HG03196 (cell line): ENCODE data around the gene PLCH1.

Experiments
- ATAC-seq: cut with Tn5 transposase; IDR thresholded peaks from one replicate; pipeline ENCODE4 v1.9.1; 2021; ENCODE audit not compliant: unreplicated experiment

The PLCH1 gene

DNA sequence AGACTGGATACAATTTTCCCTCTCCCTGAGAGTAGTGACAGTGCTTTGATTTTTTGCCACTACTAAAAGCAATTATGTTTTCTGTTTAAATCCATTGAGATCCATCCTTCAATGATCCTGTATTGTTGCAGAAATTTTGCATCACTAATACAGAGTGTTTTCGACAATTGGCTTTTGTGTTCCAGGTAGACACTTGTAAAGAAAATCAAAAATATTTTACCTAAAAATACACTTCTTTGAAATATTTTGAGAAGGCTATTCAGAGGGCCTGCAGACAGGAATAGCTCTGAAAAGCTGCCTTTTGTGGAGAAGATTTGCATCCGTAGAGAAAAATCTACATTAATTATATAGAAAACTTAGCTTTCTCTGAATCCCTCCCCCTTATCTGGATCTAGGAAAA is 384.6 kb downstream of the PLCH1 start:
- ATAC-seq = no peak

DNA sequence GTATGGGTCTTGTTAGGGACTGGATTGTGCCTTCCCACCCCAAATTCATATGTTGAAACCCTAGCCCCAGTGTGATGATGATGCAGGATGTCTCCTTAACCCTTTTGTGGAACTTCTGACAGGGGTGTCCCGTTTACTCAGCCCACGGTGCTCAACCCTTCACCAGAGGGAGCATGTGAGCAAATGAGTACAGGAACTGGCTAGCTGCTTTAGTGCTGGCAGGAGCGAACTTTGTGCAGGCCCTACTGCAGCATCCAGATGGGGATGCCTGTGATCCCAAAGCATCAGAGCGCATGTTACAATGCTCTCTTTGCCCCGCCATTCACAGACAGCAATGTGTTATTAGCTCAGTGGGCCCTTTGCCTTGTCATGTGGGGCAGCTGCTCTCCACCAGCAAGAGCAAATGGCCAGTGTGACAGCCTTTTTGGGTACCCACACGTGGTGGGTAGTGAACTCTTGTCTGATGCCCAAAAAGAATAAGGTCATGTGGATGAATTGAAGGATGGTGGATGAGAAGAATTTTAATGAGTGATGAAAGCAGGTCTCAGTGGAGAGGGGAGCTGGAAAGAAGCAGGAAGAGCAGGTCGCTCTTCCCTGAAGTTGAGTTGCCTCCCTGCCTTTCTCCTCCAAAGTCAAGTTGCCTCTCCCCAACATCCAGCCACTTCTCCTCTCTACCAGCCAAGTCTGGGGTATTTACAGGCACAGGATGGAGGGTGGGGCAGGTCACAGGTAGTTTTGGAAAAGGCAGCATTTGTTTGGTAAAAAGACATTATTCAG is 388.1 kb downstream of the PLCH1 start:
- ATAC-seq = no peak

DNA sequence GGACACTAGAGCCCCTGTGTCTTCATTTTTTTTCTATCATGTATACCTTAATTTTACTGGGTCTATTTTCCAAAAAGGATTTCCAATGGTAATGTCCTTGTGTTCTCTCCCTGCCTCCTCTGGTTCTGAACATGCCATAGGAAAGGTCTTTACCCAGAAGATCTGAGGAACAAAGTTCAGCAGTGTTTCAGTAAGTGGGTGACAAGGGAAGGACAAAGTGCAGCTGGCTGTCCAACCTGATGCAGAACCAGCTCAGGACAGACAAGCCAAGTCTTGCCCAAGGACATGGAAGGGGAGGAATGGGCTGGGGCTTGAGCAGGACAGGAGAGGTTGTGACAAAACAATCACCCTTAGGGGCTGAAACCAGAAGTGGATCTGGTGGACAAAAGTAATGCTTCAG is 390.2 kb downstream of the PLCH1 start:
- ATAC-seq = no peak

DNA sequence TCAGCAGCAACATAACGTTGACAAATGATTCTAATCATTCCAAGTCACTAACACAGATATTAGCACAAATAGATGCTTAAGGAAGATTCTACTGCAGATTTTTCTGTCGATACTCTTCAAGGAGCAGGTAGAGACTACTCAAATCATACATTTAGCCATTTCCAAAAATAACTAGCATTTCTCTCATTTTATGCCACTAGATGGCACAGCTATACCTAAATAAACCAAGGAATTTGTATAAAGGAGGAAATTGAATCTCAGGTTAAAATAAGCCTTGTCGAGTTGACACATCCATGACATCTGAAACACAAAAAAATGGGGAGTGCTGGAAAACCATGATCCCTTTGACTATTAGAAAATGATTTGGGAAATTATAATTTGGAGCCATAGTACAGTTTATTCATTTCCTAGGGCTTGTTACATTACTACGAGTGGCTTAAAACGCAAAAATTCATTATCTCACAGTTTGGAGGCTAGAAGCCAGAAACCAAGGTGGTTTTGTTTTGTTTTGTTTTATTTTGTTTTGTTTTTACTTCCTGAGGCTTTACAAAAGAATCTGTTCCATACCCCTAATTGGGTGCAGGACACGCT is 391.9 kb downstream of the PLCH1 start:
- ATAC-seq = no peak

DNA sequence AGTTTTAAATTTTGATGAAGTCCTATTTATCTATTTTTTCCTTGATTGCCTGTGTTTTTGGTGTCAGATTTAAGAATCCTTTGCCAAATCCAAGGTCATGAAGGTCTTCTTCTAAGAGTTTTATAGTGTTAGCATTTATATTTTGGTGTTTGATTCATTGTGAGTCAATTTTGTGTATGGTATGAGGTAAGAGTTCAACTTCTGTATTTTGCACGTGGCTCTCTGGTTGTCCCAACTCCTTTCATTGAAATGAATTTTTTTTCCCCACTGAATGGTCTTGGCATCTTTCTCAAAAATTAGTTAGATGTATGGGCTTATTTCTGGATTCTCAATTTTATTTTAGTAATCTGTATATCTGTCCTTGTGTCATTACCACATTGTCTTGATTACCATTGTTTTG is 394.3 kb downstream of the PLCH1 start:
- no peak for ATAC-seq

DNA sequence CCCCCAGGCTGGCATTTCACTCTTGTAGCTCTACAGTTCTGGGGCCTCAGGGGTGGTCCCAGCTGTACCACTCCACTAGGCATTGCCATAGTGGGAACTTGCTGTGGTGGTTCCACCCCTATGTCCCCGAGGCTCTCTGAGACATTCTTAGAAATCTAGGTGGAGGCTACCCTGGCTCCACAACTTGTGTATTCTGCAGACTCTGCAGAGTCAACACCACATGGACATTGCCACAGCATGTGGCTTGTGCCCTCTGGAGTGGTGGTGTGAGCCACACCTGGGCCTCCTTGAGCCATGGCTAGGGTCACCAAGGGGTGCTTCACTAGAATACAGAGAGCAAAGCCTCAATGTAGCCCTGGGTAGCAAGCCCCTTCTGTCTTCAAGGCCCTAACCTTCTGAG is 397.0 kb downstream of the PLCH1 start:
- ATAC-seq = no peak

DNA sequence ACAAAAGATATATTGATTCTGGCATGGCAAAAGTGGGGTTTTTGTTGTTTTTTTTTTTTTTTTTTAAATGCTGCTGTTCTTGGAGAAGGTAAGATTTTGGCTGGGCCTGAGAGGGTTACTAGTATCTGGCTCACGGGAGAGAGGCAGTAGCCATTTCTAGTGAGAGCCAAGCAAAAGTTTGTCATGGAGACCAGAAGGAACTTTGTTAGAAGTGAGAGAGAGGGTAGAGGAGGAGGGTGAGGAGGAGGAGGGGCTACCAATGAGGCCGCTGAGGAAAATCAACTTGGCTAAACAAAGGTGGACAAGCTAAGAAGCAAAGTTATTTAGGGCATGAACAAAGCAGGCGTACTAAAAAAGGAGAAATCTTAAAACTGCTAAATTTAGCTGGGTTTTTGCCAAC is 402.5 kb downstream of the PLCH1 start:
- no peak for ATAC-seq

DNA sequence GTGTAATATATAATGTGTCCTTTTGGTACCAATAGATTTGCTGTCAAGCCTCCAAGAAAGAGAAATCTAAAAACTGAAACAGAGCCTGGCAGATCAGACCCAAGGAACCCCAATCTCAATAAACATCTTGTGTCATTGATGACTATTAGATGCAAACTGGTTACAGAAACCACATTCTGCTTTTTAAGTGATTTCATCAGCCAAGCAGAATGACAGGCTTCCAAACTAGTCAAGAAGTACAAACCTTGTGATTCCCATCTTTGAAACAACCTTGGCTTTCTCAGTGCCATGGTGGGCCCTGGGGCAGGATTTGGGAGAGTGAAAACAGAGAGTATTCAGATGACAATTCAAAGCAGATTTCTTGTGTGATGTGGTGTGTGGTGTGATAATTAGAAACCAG is 405.8 kb downstream of the PLCH1 start:
- no peak for ATAC-seq

DNA sequence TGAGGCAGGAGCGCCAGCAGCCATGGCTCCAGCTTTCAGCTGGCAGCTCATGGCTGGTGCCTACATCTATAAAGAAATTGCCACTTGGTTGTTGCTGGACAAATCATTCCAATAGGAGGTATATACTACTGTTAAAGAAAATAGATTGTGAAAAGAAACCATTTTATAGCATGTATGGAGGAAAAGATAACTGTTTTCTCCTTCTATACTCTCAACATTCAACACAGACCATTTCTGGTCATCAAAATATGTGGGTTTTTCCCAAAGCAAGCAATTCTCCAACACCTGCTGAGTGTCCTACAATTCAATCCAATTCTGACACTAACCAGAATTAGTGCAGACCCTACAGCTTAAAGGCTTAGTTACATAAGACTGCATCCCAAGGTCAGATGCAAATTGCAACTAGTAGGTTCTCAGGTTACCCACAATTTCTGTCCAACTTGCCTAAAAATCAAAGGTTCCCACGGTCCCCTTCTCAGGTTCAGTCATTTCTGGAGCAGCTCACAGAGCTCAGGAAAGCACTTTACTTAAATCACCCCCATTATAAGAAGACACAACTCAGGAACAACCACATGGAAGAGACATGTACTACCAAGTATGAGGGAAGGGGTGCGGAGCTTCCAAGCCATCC is 409.0 kb downstream of the PLCH1 start:
- no peak for ATAC-seq

DNA sequence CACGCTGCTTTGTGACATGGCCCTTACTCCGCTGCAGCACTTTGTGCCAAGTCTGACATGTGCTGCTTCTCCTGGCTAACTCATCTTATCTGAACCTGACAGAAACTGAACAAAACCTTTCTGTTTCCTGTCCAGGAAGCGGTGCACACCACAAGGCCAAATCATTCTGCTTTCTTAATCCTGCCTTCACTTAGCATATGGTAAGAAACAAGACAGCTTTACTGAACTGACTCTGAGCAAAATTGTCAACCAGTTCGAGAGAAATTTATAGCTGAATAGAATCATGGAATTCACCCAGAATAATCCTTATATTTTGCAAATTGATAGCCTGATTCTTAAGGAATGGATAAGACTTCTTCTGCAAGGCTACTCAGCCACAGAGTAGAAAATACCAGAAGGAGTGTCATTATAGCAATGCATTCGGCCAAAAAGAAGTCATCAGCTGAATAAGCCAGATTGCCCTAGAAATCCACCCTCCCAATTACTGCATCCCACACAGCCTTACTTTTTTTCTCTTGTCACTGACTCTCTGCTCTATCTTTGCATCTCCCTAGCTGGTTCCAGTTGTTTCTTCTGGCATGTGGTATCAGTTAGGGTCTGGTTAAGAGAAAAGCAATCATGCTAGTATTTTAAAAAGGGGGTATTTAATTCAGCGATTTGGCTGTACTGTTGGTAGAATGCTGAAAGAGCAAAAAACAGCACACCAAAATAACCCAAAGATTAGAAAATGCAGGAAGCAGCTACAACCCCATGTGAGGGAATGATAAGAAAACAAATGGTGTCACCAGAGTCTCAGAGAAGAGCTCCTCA is 409.8 kb downstream of the PLCH1 start:
- ATAC-seq = peak; percentile 97

DNA sequence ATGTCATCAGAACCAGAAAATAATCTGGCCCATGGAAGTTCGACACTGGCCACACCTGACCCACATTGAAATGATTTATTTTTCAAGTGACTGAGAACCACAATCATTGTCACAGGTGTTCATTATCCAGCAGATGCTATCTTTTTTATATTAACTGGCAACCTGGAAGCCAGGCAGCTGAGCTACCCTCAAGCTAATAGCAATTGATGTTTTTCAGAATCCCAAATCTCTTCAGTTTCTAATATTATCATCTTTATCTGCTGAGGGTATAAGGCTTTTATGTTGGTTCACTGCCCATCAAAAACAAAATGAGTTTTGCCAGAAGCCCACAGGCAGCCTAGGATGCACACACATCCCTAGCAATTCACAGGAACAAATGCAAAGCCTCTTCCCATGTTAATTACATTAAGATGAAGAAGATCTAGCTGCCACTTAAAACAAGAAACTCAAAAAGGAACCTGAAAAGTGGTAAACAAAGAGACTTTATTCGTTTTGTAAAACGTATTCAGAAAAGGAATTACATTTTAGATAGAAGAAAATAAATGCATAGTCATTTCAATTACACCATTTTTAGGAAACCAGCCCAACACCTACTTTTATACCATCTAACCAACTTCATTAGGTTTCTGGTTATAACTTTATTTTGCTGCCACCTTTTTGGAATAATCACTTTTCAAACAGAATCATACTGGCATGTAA is 410.5 kb downstream of the PLCH1 start:
- no peak for ATAC-seq

DNA sequence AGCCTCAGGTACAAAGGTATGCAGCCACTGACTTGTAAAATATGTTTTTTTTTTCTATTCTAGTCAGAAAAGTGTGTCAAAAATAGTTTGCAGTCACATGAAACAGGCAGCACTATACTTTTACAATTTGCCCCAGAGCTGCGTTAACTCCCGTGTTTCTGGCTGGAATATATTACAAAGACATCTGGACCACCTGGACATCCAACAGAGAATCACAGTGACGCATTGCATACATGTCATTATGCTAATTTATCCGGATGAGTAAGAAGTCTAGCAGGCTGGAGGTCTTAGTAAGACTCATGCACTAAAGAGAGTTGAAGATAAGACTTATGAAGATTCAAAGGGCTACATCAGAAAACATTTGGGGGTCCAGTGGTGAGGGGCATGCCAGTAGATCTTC is 412.2 kb downstream of the PLCH1 start:
- ATAC-seq = no peak

DNA sequence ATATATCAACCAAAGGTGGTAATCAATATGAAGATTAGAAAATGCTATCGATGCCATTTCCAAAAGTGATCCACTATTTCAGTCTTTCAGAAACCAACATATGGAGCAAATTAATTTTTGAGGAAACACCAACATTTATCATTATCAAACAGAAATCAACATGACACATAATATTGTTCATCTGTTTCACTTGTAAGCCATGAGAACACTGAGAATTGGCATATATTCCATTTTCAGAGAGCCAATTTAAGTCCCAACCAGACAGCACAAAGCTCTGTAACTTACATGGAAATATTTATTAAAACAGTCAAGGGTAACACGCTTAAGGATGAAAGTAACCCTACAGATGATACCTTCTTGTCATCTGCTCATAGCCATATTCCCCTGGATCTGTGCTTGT is 413.8 kb downstream of the PLCH1 start:
- no peak for ATAC-seq

DNA sequence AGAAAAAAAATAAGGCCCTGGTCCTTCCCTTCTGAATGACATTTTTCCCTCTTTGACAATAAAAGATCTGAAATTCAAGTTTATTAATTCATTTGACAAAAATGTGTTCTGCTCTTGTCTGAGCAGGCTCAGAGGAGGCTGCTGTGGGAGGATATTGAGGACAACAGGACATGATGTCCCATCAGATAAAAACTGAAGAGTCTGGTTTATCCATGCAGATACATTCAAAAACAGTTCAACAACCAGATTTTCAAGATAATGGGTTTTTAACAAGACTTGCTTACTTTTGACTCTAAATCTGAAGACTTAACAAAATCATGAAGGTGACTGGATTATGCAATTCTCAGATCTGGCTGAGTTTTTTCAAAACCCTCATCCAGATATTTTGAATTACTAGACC is 414.5 kb downstream of the PLCH1 start:
- ATAC-seq = no peak

DNA sequence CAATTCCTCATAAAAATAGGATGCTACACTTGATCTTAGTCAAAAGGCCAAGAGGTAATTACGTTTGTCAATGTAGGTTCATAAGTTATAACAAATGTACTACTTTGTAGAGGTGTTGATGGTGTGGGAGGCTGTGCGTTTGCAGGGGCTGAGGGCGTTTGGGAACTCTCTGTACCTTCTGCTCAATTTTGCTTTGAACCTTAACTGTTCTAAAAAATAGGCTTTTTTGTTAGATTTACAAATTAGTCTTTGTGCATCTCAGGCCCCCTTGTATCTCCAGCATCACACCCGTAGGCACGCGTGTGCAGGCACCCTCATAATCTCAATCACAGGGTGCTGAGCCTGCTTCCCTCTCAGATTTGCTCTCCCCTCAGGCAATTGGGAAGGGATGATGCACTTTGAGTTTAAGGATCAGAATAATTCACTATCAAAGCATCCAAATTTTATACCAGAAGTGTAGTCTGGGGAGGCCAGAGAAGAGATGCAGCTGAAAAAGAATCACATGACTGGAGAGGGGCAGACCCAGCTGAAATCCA is 415.3 kb downstream of the PLCH1 start:
- no peak for ATAC-seq

DNA sequence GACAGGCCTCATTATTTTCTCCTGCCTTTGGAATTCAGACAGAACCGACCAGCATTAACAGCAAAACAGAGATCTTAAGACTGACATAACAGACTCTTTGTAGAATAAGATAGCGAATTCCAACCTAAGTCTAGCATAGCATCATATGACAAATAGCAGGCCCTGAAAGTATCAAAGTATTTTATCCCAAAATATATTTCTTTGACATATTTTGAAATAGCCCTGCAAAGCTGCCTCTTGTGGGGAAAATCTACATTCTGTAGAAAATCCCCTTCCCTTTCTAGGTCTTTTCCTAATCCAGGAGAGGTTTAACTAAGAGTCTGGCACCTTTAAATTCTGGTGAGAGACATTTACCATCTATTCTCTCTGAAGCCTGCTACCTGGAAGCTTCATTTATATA is 417.0 kb downstream of the PLCH1 start:
- no peak for ATAC-seq

DNA sequence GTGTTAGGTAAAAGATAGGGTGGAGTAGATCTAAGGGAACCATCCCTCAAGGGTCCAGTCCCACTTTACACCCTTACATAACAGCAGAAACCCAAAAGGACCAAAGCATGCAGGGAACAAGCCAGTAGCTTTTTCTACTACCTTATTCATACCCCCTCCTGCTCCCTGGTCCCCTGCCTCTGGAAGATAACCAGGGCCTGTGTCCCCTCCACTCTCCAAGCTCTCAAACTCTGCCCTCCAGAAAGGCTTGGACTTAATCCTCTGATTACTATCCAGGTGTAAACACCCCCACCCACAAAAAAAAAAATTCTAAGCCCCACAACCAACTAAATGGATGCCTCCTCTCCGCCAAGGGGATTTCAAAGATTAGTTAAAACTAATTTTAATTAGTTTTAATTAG is 417.4 kb downstream of the PLCH1 start:
- no peak for ATAC-seq

DNA sequence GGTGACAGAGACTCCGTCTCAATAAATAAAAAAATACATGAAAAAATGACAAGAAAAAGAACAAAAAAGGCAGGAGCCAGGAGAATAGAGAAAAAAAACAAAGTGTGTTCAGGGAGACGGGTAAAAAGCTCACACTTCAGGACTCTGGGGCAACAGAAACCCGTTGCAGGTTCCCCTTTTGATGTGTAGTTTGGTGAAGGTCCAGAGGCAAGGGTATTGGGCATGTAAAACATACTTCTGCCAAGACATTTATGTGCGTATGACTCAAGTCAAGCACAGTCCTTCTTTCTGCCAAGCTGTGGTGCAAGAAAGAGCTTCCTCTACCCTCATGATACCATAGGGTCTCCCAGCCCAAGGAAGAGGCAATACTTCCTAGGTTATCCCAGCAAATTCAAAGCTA is 418.0 kb downstream of the PLCH1 start:
- ATAC-seq = no peak

DNA sequence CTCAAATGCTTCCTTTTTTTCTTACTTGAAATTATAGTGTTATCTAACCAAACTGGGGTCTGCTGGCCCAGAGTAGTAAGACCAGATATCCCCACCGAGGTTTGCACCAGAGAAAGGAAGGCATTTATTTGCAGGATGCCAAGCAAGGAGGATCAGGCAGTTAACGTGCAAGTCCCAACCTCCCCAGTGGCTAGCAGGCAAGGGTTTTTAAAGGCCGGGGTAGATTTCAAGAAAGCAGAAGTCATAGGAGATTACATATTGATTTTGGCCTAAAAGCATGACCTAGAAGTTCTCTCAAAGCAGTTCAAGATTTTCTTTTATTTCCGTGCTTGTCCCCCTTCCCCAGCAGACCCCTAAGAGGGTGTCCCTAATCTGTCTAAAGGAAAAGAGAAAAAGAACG is 418.6 kb downstream of the PLCH1 start:
- no peak for ATAC-seq
